ENCODE results near the gene HSD17B14.

HSD17B14 gene

GRCh38 chr19:48822514-48822913, 13.8 kb downstream of the HSD17B14 start:
- DNase-seq, result no peak

DNA sequence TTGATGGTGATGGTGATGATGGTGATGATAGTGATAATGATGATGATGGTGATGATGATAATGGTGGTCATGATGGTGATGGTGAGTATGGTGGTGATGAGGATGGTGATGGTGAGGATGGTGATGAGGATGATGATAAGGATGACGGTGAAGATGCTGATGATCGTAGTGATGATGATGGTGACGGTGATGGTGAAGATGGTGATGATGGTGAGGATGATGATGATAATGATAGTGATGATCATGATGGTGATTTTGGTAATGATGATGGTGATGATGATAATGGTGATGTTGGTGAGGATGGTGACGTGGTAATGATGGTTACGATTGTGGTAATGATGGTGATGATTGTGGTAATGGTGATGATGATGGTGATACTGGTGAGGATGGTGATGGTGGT, 14.7 kb downstream of the HSD17B14 start:
- DNase-seq, result no peak

GRCh38 chr19:48819366-48819816, 16.9 kb downstream of the HSD17B14 start:
- DNase-seq, result no peak

DNA sequence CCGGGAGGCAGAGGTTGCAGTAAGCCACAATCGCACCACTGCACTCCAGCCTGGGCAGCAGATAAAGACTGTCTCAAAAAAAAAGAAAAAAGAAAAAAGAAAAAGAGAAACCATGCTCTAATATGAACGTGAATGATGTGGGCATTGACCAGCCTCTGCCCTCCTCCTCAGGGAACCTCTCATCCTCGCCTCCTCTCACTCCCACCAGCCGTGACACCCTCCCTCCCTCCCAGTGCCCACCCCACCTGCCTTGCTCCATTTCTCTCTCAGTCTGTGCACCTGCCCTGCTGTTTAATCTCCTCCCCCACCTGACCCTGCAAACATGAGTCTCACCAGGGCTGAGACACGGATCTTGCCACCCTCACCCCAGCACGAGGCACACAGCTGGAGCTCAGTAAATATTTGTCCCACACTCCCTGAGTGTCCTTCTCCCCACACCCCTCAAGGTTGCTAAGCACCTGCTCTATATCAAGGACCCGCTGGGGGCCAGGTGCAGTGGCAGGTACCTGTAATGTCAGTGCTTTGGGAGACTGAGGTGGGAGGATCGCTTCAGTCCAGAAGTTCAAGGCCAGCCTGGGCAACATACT, 18.0 kb downstream of the HSD17B14 start:
- no peak for DNase-seq

GRCh38 chr19:48817585-48818124, 18.6 kb downstream of the HSD17B14 start:
- DNase-seq, result no peak

DNA sequence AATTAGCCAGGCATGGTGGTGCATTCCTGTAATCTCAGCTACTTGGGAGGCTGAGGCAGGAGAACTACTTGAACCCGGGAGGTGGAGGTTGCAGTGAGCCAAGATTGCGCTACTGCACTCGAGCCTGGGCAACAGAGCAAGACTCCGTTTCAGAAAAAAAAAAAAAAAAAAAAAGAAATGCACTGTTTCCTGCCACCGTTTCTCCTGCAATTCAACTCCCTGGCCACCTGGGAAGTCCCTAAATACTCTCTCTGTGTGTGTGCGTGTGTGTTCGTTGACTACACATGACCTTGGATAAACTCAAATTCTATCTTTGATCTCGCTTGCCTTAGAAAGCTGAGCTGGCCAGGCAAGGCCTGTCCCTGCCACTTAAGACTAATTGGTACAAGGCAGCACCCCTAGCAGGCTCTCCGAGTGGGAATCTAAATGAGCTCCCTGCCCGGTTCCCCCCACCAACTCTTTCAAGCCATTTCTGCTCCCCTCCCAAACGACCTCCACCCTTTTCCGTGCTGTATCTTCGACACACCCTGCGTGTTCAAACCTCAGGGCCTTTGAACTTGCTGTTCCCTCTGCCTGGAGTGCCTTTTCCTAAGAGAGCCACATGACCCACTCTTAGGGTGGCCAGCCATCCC, 20.3 kb downstream of the HSD17B14 start:
- peak in 1 of 3 donors; percentile 26 for DNase-seq

DNA sequence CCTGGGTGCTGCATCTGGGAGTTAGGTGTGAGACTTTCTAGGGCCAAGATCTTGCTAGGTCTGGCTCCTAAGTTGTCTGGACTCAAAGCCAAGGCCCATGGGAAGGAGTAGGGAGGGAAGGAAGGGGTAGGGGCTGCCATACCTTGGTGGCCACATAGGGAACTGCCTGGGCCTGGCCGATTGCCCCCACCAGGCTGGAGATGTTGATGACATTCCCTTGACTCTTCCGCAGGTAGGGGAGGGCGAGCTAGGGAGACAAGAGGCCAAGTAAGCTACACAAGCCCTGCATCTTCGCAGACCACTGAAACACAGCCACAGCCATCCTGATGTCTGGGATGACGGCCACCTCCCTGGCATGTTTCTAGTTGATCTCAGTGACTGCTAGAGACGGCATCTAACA, 21.4 kb downstream of the HSD17B14 start:
- DNase-seq, result no peak

GRCh38 chr19:48813123-48813913, 23.0 kb downstream of the HSD17B14 start:
- peak; percentile 25 to 35 (median 26) for DNase-seq

DNA sequence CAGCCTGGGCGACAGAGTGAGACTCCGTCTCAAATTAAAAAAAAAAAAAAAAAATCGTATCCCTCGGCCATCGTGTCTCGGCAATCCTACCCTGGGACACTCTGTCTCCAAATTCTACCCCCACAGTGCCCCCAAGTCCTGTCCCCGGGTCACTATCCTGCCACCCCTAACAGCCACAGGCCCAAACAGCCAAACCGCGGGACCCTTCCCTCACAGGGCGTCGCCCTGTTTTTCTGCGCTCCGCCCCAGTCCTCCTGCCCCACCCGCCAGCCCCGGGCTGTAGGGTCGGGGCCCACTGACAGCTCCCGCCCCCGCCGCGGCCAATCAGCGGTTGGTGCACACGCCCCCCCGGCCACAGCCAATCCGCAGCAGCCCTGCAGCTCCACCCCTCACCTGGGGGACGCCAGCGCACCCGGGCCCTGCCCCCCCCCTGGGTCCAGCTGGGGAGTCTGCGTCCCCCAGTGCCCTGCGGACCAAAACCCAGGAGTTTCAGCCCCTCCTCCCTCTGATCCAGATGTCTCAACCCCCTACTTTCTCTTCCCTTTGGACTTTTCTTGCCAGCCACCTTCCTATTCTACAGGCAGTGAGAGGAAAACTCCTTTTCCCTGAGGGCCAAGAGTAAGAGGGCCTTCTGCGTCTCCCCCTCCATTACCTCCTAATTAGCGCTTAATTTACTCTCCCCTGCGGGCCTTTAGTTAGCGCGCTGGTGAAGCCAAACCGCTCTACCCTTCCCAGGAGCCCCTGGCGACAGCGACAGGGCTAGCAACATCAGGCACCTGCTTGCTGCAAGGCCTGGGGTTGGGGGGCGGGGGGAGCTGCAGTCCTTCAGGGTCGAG, 24.0 kb downstream of the HSD17B14 start:
- peak; percentile 49 to 77 (median 54) for DNase-seq

DNA sequence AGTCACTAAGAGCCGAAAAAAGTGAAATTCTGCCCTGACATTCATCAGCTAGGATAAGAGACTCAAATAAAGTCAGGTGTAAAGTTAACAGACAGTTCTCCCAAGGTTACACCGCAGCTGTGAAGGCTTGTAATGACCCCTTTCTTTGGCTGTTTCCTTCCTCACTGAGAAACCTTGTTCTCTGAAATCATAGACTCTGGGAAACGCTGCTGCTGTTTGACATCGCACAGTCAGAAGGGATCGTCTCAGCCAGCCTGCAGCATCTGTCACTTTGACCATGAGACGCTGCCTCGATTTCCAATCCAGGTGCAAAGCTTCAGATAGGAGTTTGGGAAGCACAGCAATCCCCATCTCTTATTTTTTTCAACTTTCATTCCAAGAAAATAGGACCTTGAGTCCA, 26.1 kb downstream of the HSD17B14 start:
- no peak for DNase-seq

DNA sequence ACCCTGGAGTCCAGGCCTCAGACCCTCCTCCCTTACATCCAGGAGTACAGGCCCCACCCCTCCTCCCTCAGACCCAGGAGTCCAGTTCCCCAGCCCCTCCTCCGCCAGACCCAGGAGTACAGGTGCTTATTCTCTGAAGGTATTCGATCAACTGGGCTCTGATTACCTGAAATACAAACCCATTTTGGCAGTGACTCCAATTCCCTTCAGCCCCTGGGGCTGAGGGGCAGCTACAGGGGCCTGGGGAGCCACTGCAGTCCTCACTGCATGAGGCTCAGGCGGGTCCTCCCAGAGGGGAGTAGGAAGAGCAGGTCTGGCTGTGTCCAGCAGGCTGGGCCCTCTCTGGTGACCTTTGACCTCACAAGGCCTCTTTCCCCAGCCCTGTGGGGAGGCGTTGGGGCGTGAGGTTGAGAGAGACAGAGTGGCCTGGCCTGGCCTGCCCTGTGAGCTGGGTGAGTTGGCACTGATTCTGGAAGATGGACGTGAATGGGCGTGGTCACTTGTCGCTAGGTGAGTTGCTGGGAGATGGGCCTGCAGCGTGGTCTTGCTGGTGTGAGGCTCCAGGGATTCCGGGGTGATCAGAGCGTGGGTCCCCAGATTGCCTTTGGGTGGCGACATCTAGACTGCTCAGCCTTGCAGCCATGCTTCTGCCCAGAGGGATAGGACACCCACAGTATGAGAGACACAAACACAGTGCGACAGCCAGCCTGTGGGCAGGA, 28.5 kb downstream of the HSD17B14 start:
- DNase-seq, result no peak

- peak in 2 of 3 donors; percentile 52 to 57 for DNase-seq
These were observed 29.3 kb downstream of the HSD17B14 start for GRCh38 chr19:48806818-48807589.

DNA sequence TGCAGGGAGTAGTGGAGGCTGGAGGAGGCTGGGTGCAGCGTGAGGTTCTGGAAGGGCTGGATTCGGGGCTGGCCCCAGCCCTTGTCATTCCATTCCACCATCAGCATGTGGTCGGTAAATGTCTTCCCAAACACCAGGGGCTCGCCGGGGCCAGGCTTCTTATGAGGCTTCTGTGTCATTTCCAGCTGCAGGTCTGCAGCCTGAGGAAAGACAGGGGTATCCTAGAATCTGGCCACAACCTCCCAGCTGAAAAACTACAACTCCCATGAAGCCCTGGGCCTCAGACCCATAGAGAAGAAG, 29.8 kb downstream of the HSD17B14 start:
- DNase-seq, result peak in 1 of 3 donors; percentile 62

GRCh38 chr19:48805452-48805851, 30.8 kb downstream of the HSD17B14 start:
- no peak for DNase-seq

DNA sequence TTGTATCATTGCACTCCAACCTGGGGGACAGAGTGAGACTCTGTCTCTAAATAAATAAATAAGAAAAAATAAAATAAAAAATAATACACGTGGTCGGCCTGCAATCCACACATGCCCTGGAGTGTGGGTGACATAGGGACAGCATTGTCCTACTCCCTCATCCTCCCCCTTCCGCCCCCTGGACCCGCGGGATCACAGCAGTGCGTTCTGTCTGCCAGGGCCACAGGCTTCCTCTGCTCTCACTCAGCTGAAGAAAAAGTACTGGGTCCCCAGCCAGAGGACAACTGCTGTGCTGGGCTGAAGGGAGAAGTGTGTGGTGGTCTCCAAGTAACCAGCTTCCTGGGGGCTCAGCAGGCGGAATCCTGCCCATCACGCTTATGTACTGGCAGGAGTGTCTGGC, 31.8 kb downstream of the HSD17B14 start:
- no peak for DNase-seq

GRCh38 chr19:48802623-48803022, 33.7 kb downstream of the HSD17B14 start:
- DNase-seq, result no peak

DNA sequence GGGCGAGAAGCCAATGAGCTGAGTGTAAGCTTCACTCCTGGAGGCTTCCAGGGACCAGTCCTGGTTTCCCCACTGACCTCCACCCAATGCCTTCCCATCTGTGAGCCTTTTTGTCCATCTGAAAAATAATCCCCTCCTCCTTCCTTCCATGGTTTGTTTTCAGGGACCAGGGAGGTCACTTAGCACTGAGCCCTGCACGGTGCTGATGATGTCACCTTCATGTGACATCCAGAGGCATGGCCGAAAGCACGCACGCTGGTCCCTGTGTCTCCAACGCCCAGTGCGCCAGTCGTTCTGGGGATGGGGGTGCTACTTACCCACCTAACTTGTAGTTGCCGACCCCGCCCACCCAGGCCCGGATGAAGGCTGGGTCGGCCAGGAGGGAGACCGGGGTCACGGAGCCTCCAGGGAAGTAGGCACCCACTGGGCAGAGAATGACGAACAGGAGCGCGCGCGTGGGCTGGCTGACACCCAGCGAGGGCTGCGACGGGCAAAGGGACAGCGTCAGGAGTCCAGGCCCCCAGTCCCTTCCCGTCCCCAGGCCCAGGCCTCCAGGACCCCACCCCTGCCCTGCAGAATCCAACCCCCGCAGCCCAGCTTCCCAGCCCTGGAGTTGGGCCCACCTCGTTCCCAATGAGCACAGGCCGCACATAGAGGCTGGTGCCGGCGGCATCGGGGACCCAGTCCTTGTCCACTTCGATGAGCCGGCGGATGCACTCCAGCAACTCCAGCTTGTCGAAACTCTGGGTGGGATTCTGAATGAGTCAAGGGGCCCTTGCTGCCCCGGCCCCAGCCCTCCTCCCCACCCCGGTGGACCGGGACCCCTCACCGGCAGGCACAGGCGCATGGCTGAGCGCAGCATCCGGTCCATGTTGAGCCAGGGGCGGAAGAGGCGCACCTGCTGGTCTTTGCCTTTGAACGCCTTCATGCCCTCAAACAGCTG, 36.7 kb downstream of the HSD17B14 start:
- DNase-seq, result no peak

- no peak for DNase-seq
These were observed 37.4 kb downstream of the HSD17B14 start for GRCh38 chr19:48798937-48799336.

DNA sequence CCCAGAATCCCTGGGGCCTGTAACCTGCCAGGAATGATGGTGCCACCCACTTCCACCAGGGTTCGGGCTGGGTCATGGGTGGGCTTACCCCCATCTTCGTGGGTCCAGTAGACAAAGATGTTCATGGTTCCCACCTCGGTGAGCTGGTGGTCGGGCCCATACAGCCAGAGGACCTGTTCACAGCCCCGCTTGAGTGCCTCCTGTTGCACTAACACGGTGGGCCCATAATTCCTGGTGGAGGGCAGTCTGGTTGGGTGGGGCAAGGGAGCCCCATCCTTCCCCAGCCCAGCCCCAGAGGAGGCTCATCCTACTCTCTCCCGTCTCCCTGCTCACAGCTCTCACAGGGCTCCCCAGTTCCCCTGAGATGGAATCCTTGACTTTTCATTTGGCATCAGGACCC, 39.2 kb downstream of the HSD17B14 start:
- no peak for DNase-seq

All from suppressor macrophage treated with lipopolysaccharide for 1 hour (primary cell).